Measurements from ENCODE around the gene PDE4D.
"Not testable (repeated sequence)": the region's sequence is repeated elsewhere in the genome, so short reads cannot be mapped to it uniquely, and the experiment has no call there.

The PDE4D gene

GRCh38 chr5:59466271-59466670 lies 427.3 kb downstream of the PDE4D start:
- Histone ChIP-seq H3K4me1 (ENCODE audit: low read length) (peaks cover 13% of the 10 kb centered on the region; the same call in 1 of the 2 replicates), H3K4me3 (ENCODE audit: low read length) (no peak overlapping the region), H3K27ac (ENCODE audit: low read length) (no peak overlapping the region; the same call in 1 of the 2 replicates), H3K4me2 (ENCODE audit: low read depth, low read length) (peak overlapping the region; percentile 19; the same call in 1 of the 2 replicates), H3K27me3 (replicated peaks; ENCODE audit: insufficient read depth, low read length) (no peaks in the 10 kb centered on the region), H3F3A (ENCODE audit: insufficient read depth, low read length) (no peaks in the 10 kb centered on the region; the same call in 1 of the 2 replicates), H3K9ac (ENCODE audit: low read length) (no peak overlapping the region), H3K9me3 (replicated peaks; ENCODE audit: insufficient read depth, low read length) (no peaks in the 10 kb centered on the region), H4K20me1 (ENCODE audit: insufficient read depth, low read length) (no peaks in the 10 kb centered on the region), H3K79me2 (ENCODE audit: low read length) (no peaks in the 10 kb centered on the region), H2AFZ (ENCODE audit: low read length) (no peak overlapping the region), H3K36me3 (replicated peaks; ENCODE audit: insufficient read depth, low read length) (no peaks in the 10 kb centered on the region), H3K9me2 (replicated peaks; ENCODE audit: insufficient read depth, low read length) (no peaks in the 10 kb centered on the region)
- TF ChIP-seq EZH2 (optimal IDR thresholded peaks at IDR 0.05; ENCODE audit: low read depth, low read length) = no peak
- TF ChIP-seq CTCF (IDR thresholded peaks at IDR 0.05; ENCODE audit: low read length) = no peak
- TF ChIP-seq EZH2phosphoT487 (IDR thresholded peaks at IDR 0.05; ENCODE audit: low read length) = no peak
- peak; percentile 88 for DNase-seq

GRCh38 chr5:59464969-59465368 lies 428.6 kb downstream of the PDE4D start:
- TF ChIP-seq EZH2 (optimal IDR thresholded peaks at IDR 0.05; ENCODE audit: low read depth, low read length) = no peak
- Histone ChIP-seq H3K9ac (ENCODE audit: low read length) (no peak overlapping the region), H3F3A (ENCODE audit: insufficient read depth, low read length) (no peaks in the 10 kb centered on the region; the same call in 1 of the 2 replicates), H2AFZ (ENCODE audit: low read length) (no peak overlapping the region), H3K4me3 (ENCODE audit: low read length) (no peak overlapping the region), H3K9me2 (replicated peaks; ENCODE audit: insufficient read depth, low read length) (no peaks in the 10 kb centered on the region), H3K36me3 (replicated peaks; ENCODE audit: insufficient read depth, low read length) (no peaks in the 10 kb centered on the region), H3K9me3 (replicated peaks; ENCODE audit: insufficient read depth, low read length) (no peaks in the 10 kb centered on the region), H3K27me3 (replicated peaks; ENCODE audit: insufficient read depth, low read length) (no peaks in the 10 kb centered on the region), H4K20me1 (ENCODE audit: insufficient read depth, low read length) (no peaks in the 10 kb centered on the region), H3K79me2 (ENCODE audit: low read length) (no peaks in the 10 kb centered on the region), H3K4me2 (ENCODE audit: low read depth, low read length) (no peak overlapping the region), H3K27ac (ENCODE audit: low read length) (no peak overlapping the region), H3K4me1 (ENCODE audit: low read length) (peaks cover 13% of the 10 kb centered on the region; the same call in 1 of the 2 replicates)
- no peak for DNase-seq

- not testable (repeated sequence) for H3K27ac ChIP-seq (ENCODE audit: low read length); H3F3A ChIP-seq (ENCODE audit: insufficient read depth, low read length); H3K9me3 ChIP-seq (replicated peaks; ENCODE audit: insufficient read depth, low read length); H2AFZ ChIP-seq (ENCODE audit: low read length); H3K4me2 ChIP-seq (ENCODE audit: low read depth, low read length); H3K9ac ChIP-seq (ENCODE audit: low read length); H4K20me1 ChIP-seq (ENCODE audit: insufficient read depth, low read length); H3K9me2 ChIP-seq (replicated peaks; ENCODE audit: insufficient read depth, low read length); H3K36me3 ChIP-seq (replicated peaks; ENCODE audit: insufficient read depth, low read length); DNase-seq; H3K79me2 ChIP-seq (ENCODE audit: low read length); H3K27me3 ChIP-seq (replicated peaks; ENCODE audit: insufficient read depth, low read length); H3K4me3 ChIP-seq (ENCODE audit: low read length)
- peaks cover 13% of the 10 kb centered on the region; the same call in 1 of the 2 replicates for H3K4me1 ChIP-seq (ENCODE audit: low read length)
Observed at GRCh38 chr5:59463618-59464166, 429.8 kb downstream of the PDE4D start.

- TF ChIP-seq EZH2phosphoT487 (IDR thresholded peaks at IDR 0.05; ENCODE audit: low read length) (no peak), CTCF (IDR thresholded peaks at IDR 0.05; ENCODE audit: low read length) (no peak), EZH2 (optimal IDR thresholded peaks at IDR 0.05; ENCODE audit: low read depth, low read length) (no peak)
- Histone ChIP-seq H3K79me2 (ENCODE audit: low read length) (no peaks in the 10 kb centered on the region), H4K20me1 (ENCODE audit: insufficient read depth, low read length) (no peaks in the 10 kb centered on the region), H3K27ac (ENCODE audit: low read length) (no peak overlapping the region), H3K4me3 (ENCODE audit: low read length) (no peak overlapping the region), H3K9me2 (replicated peaks; ENCODE audit: insufficient read depth, low read length) (no peaks in the 10 kb centered on the region), H3K27me3 (replicated peaks; ENCODE audit: insufficient read depth, low read length) (no peaks in the 10 kb centered on the region), H3K4me1 (ENCODE audit: low read length) (peaks cover 13% of the 10 kb centered on the region; the same call in 1 of the 2 replicates), H3K9me3 (replicated peaks; ENCODE audit: insufficient read depth, low read length) (no peaks in the 10 kb centered on the region), H3K4me2 (ENCODE audit: low read depth, low read length) (no peak overlapping the region), H3F3A (ENCODE audit: insufficient read depth, low read length) (no peaks in the 10 kb centered on the region; the same call in 1 of the 2 replicates), H3K36me3 (replicated peaks; ENCODE audit: insufficient read depth, low read length) (no peaks in the 10 kb centered on the region), H2AFZ (ENCODE audit: low read length) (no peak overlapping the region), H3K9ac (ENCODE audit: low read length) (no peak overlapping the region)
- no peak for DNase-seq
Observed at GRCh38 chr5:59462956-59463355, 430.6 kb downstream of the PDE4D start.

Data from MM.1S (cell line).